Mucosa of stomach (tissue), 1 donor: ENCODE measurements around the gene ZNF41.
"Not testable (repeated sequence)": the region's sequence is repeated elsewhere in the genome, so short reads cannot be mapped to it uniquely, and the experiment has no call there.

Experiments
- H3K27me3 ChIP-seq: one replicate; pipeline ENCODE4 v1.7.0; 2013; ENCODE audit warnings: mild to moderate bottlenecking, low read length; ENCODE audit not compliant: control insufficient read depth, insufficient read depth
- H3K36me3 ChIP-seq: one replicate; pipeline ENCODE4 v1.7.0; 2013; ENCODE audit warnings: low read length; ENCODE audit not compliant: control insufficient read depth, insufficient read depth
- H3K4me1 ChIP-seq: one replicate; pipeline ENCODE4 v1.7.0; 2013; ENCODE audit warnings: mild to moderate bottlenecking, low read length; ENCODE audit not compliant: control insufficient read depth, insufficient read depth
- H3K4me3 ChIP-seq: one replicate; pipeline ENCODE4 v1.7.0; 2013; ENCODE audit warnings: low read length
- H3K9ac ChIP-seq: one replicate; pipeline ENCODE4 v1.7.0; 2013; ENCODE audit warnings: mild to moderate bottlenecking, low read length, moderate library complexity
- H3K9me3 ChIP-seq: one replicate; pipeline ENCODE4 v1.7.0; 2013; ENCODE audit warnings: mild to moderate bottlenecking, low read length, moderate library complexity; ENCODE audit not compliant: control insufficient read depth
- donor health status: Pancreatic carcinoma.

Gene ZNF41

DNA sequence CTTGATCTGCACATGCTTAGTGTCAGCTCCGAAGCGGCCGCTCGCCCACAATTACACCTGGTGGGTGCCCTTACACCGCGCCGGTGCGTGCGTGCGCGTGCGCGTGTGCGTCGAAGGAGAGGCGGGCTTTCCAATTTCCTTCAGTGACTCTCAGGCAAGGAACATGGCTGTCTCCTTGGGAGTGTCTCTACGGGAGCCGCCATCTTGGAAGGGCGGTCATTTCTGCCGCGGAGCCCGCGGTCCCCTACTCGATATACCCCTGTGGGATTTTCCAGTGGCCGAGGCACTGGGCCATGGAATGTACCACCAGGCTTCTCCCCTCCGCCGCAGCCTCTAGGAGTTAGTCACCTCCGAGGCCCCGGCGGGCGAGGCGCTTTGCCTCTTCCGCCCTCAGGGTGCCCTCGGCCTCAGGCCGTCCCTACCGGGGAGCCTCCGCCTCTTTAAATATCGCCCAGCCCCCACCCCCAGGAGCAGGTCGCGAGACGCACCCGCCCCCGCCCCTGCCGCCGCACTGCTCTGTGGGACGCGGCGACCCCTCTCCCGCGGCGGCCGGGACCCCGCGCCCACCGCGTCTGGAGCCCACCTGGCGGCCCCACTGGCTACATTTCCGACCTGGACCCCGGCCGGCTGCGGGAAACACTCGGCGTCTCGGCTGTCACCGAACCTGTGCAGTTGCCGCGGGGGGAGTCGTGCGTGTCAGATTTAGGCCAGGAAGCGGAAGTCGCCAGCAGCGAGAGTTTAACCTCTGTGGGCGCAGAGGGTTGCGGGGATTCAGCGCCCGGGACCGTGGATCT, at the start of gene ZNF41:
Gene ZNF41 (minus strand): TSS at position 711 of the 794 bp plus-strand sequence. CDS start 15,741 bp downstream, outside the sequence.
- H3K4me1 ChIP-seq, result peaks cover 6% of the 10 kb centered on the region
- no peaks in the 10 kb centered on the region for H3K9me3 ChIP-seq
- peak within 1 kb of the TSS; percentile 67 for H3K4me3 ChIP-seq
- no peaks in the 10 kb centered on the region for H3K36me3 ChIP-seq
- peak within 1 kb of the TSS; percentile 75 for H3K9ac ChIP-seq
- H3K27me3 ChIP-seq, result no peaks in the 10 kb centered on the region

GRCh38 chrX:47530049-47530448, 47.0 kb upstream of the ZNF41 start:
- H3K9ac ChIP-seq, result no peak overlapping the region
- H3K4me3 ChIP-seq, result no peak overlapping the region
- H3K4me1 ChIP-seq, result no peaks in the 10 kb centered on the region
- H3K9me3 ChIP-seq, result no peaks in the 10 kb centered on the region
- no peaks in the 10 kb centered on the region for H3K36me3 ChIP-seq
- no peaks in the 10 kb centered on the region for H3K27me3 ChIP-seq

GRCh38 chrX:47529548-47529947, 46.5 kb upstream of the ZNF41 start:
- H3K4me1 ChIP-seq, result no peaks in the 10 kb centered on the region
- no peak overlapping the region for H3K9ac ChIP-seq
- H3K9me3 ChIP-seq, result no peaks in the 10 kb centered on the region
- no peaks in the 10 kb centered on the region for H3K36me3 ChIP-seq
- H3K27me3 ChIP-seq, result no peaks in the 10 kb centered on the region
- no peak overlapping the region for H3K4me3 ChIP-seq

GRCh38 chrX:47523713-47524166, 40.7 kb upstream of the ZNF41 start:
- no peaks in the 10 kb centered on the region for H3K36me3 ChIP-seq
- no peak overlapping the region for H3K4me3 ChIP-seq
- peaks cover 4% of the 10 kb centered on the region for H3K27me3 ChIP-seq
- peak overlapping the region; percentile 59 for H3K9ac ChIP-seq
- no peaks in the 10 kb centered on the region for H3K9me3 ChIP-seq
- H3K4me1 ChIP-seq, result no peaks in the 10 kb centered on the region

- no peaks in the 10 kb centered on the region for H3K9me3 ChIP-seq
- no peaks in the 10 kb centered on the region for H3K36me3 ChIP-seq
- no peaks in the 10 kb centered on the region for H3K4me1 ChIP-seq
- no peak overlapping the region for H3K4me3 ChIP-seq
- peak overlapping the region; percentile 59 for H3K9ac ChIP-seq
- peaks cover 4% of the 10 kb centered on the region for H3K27me3 ChIP-seq
These were observed 40.3 kb upstream of the ZNF41 start for GRCh38 chrX:47523297-47523696.

DNA sequence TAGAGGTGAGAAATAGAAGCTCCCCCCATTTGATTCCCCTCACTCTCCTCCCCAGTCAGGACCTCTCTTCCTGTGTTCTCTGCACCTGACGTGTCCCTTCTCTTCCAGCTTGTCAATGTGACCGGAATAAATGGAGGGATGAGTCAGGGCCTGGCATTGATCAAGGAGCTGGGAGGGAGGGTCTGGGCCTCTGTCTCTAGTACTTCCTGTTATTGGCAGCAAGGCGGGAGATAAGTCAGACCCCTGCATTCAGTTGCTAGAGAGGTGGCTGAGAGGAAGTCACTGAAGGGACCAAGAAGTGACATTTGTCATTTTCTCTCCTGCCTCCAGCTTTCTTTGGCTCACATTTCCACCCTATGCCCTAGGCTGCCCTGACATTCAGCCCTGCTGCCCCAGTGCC, 35.1 kb upstream of the ZNF41 start:
- no peak overlapping the region for H3K4me3 ChIP-seq

GRCh38 chrX:47515941-47516665, 33.1 kb upstream of the ZNF41 start:
- no peaks in the 10 kb centered on the region for H3K27me3 ChIP-seq
- no peak overlapping the region for H3K9ac ChIP-seq
- H3K36me3 ChIP-seq, result no peaks in the 10 kb centered on the region
- no peak overlapping the region for H3K4me3 ChIP-seq
- no peaks in the 10 kb centered on the region for H3K9me3 ChIP-seq
- H3K4me1 ChIP-seq, result no peaks in the 10 kb centered on the region

More for the DNA sequence above, 35.1 kb upstream of the ZNF41 start:
- H3K27me3 ChIP-seq, result no peaks in the 10 kb centered on the region
- H3K4me1 ChIP-seq, result no peaks in the 10 kb centered on the region
- H3K9me3 ChIP-seq, result no peaks in the 10 kb centered on the region
- no peak overlapping the region for H3K9ac ChIP-seq
- H3K36me3 ChIP-seq, result no peaks in the 10 kb centered on the region

DNA sequence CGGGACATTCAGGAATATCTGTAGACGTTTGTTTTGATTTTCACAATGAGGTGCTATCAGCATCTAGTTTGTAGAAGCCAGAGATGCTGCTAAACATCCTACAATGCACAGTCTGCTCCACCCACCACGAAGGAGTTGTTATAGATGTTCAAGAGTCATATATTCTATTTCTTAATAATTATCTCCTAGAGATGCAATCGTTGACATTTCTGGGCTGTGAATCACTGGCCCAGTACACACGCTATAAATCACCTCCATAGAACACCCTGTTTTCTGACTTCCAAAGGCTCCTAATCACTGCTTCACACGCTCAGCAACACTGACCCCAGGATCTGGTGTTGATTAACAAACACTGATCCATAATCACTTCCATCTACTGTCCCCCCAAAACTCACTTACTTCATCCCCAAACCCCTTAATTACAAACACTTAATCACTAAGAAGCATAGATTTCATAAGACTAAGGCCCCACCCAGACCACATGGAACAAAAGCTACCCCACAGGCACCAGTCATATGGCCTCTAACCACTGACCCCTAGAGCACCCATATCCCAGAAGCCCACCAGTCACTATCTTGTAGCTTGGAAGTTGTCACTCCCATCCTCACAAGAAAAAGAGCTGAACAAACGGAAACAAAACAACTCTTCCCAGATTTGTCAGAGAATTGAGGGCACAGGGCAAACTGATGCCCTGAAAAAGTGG, 31.7 kb upstream of the ZNF41 start:
- no peaks in the 10 kb centered on the region for H3K36me3 ChIP-seq
- no peaks in the 10 kb centered on the region for H3K27me3 ChIP-seq
- H3K9me3 ChIP-seq, result no peaks in the 10 kb centered on the region
- no peak overlapping the region for H3K4me3 ChIP-seq
- H3K4me1 ChIP-seq, result no peaks in the 10 kb centered on the region
- H3K9ac ChIP-seq, result no peak overlapping the region

GRCh38 chrX:47513034-47513965, 30.3 kb upstream of the ZNF41 start:
- not testable (repeated sequence) for H3K36me3 ChIP-seq, H3K4me1 ChIP-seq, H3K27me3 ChIP-seq, H3K4me3 ChIP-seq, H3K9me3 ChIP-seq, H3K9ac ChIP-seq

- not testable (repeated sequence) for H3K27me3 ChIP-seq, H3K36me3 ChIP-seq, H3K9me3 ChIP-seq, H3K4me3 ChIP-seq, H3K4me1 ChIP-seq, H3K9ac ChIP-seq
These were observed 29.4 kb upstream of the ZNF41 start for GRCh38 chrX:47512383-47512782.

DNA sequence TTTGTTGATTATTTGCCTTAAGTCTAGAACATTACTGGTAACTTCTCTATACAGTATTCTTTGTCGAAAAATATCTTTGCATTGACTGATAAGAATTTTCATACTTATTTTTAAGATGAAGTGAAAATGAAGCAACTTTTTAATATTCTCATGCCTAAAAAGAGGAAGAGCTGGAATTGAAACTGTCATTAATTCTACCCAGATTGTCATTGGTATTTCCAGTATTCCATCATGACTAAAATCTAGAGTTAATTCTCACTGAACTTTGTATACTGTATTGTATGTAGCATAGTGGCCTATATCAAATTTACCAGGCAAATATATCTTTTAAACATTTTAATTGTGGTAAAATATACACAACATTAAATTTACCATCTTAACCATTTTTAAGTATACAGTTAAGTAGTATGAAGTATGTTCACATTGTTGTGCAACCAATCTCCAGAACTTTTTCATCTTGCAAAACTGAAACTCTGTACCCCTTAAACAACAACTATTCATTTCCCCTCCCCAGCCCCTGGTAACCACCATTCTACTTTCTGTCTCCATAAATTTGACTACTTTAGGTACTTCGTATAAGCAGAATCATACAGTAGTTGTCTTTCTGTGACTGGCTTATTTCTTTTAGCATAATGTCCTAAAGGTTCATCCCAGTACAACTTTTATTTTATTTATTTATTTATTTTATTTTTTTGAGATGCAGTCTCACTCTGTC, 24.3 kb upstream of the ZNF41 start:
- Histone ChIP-seq H3K27me3 (peaks cover 2% of the 10 kb centered on the region), H3K4me3 (no peak overlapping the region), H3K9ac (no peak overlapping the region), H3K4me1 (no peaks in the 10 kb centered on the region), H3K9me3 (no peaks in the 10 kb centered on the region), H3K36me3 (no peaks in the 10 kb centered on the region)
